SU-DHL-6 (cell line): ENCODE results near the gene LRP1B.

Source experiments
- EZH2phosphoT487 ChIP-seq: fragments of 200-600 bp; sonication (generic), shearing (Covaris generic); conservative IDR thresholded peaks from 2 replicates; pipeline ENCODE4 v1.6.1; 2018; ENCODE audit warnings: mild to moderate bottlenecking, antibody characterized with exemption, low read length, moderate library complexity, mixed read lengths
- TF ChIP-seq, protein P1 (sequence below): fragments of 200-600 bp; sonication (generic); IDR thresholded peaks from one replicate; pipeline ENCODE4 v1.5.1; 2017; ENCODE audit warnings: antibody characterized with exemption, mild to moderate bottlenecking, low read length, moderate library complexity; ENCODE audit not compliant: insufficient read depth, poor library complexity, severe bottlenecking

DNA sequence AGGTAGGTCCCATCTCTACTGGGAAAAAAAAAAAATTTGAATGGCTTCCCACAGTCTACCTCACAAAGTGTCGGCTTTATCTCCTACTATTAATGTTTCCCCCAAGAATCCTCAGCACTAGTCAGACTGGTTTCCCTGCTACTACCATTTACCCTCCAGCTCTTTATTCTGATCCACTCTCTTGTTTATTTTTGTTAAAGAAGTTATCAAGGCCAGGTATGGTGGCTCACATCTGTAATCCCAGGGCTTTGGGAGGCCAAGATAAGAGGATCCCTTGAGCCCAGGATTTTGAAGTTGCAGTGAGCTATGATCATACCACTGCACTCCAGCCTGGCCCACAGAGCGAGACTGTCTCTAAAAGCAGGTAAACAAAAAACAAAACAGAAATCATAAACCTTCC is 1275.3 kb downstream of the LRP1B start:
- TF ChIP-seq EZH2phosphoT487: no peak
- TF ChIP-seq, protein P1, sequence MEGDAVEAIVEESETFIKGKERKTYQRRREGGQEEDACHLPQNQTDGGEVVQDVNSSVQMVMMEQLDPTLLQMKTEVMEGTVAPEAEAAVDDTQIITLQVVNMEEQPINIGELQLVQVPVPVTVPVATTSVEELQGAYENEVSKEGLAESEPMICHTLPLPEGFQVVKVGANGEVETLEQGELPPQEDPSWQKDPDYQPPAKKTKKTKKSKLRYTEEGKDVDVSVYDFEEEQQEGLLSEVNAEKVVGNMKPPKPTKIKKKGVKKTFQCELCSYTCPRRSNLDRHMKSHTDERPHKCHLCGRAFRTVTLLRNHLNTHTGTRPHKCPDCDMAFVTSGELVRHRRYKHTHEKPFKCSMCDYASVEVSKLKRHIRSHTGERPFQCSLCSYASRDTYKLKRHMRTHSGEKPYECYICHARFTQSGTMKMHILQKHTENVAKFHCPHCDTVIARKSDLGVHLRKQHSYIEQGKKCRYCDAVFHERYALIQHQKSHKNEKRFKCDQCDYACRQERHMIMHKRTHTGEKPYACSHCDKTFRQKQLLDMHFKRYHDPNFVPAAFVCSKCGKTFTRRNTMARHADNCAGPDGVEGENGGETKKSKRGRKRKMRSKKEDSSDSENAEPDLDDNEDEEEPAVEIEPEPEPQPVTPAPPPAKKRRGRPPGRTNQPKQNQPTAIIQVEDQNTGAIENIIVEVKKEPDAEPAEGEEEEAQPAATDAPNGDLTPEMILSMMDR: no peak
